DMS 273 (cell line): ENCODE results near the gene LYSMD1.
A peak's percentile ranks its signal among the peaks of the same experiment; 100 is the strongest.
"Not testable (repeated sequence)": the region's sequence is repeated elsewhere in the genome, so short reads cannot be mapped to it uniquely, and the experiment has no call there.

Experiments
- DNase-seq: peaks from one replicate; lab custom pipeline; 2025; ENCODE audit not compliant: unreplicated experiment; lab: John Stamatoyannopoulos, UW

Gene LYSMD1, protein sequence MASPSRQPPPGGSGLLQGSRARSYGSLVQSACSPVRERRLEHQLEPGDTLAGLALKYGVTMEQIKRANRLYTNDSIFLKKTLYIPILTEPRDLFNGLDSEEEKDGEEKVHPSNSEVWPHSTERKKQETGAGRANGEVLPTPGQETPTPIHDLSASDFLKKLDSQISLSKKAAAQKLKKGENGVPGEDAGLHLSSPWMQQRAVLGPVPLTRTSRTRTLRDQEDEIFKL

GRCh38 chr1:151165738-151166504, at the start of gene LYSMD1, which contains the start of gene SCNM1:
LYSMD1 (minus strand) TSS chr1:151165902; CDS start chr1:151165258, 644 bp downstream.
SCNM1 (plus strand) TSS chr1:151166144; CDS start chr1:151166153, 9 bp downstream.
- peak; percentile 100 for DNase-seq

- DNase-seq = no peak
These were observed 47.9 kb upstream of the LYSMD1 start for GRCh38 chr1:151213560-151213959.

- DNase-seq = no peak
These were observed 46.4 kb upstream of the LYSMD1 start for GRCh38 chr1:151211972-151212705.

DNA sequence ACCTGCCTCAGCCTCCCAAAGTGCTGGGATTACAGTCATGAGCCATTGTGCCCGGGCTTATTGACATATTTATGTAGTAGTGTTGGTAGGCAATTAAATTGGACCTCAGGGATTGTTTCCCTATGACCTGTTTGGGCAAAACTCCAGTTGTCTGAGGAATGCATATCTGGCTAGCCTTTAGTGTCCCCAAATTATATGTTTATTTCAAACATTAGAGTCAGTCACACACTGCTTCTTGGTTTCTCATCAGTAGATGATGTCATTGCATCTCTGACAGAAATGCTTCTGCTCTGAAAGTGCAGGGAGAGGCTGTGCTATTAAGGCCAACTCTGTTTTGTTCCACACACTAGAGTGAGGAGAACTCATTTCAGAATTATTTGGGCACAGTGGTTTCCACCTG, 45.1 kb upstream of the LYSMD1 start:
- DNase-seq = no peak

- not testable (repeated sequence) for DNase-seq
These were observed 39.8 kb upstream of the LYSMD1 start for GRCh38 chr1:151205381-151205965.

DNA sequence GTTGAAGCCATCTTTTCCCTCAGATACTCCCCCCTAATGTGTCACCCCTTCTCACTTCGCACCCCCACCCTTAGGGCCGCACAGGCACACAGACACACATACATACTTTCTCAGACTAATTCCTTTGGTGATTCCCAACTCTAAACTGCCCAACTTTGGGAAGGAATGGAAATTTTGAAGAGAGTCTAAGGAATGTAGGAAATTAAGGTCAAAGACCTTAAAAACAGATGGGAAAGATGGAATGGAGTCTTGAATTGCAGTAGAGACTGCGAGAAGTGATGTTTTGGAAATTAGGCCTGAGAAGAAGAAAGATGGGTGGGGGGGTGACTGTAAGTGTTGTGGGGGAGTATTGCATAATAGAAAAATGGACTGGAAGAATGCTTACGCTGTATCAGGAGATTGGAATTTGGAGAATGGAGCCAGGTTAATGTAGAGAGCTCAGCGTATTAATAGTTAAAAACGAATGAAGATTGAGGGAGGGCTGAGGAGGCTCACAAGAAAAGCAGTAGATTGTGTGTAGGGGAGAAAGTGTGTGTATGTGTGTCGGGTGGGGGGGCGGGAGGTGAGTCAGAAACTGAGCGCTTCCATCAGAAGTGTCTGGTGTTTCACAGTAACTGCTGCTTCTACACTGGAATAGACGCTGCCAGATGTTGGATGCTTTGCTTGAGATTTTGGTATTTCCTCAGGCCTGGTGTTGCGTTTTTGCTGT, 34.3 kb upstream of the LYSMD1 start:
- DNase-seq = peak; percentile 99

GRCh38 chr1:151198254-151199127, 32.8 kb upstream of the LYSMD1 start, which contains the start of gene PIP5K1A:
PIP5K1A (plus strand) TSS chr1:151198552; CDS start chr1:151198997, 445 bp downstream.
- peak; percentile 100 for DNase-seq

- peak; percentile 100 for DNase-seq
These were observed 32.2 kb upstream of the LYSMD1 start for GRCh38 chr1:151197863-151198253.

DNA sequence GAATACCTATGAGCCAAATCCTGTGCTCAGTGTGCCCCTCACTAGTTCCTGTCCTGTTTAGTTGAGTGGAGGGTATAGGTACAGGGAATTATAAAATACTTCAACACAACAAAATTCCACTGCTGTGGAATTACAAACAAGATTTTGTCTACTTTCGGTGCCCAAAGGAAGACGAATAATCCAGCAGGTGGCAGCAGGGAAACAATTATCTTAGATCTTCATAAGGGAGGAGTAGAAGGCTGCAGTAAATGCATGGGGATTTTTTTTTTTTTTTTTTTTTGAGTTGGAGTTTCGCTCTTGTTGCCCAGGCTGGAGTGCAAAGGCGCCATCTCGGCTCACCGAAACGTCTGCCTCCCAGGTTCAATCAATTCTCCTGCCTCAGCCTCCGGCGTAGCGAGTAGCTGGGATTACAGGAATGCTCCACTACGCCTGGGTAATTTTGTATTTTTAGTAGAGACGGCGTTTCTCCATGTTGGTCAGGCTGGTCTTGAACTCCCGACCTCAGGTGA, 30.6 kb upstream of the LYSMD1 start:
- DNase-seq = peak; percentile 100

DNA sequence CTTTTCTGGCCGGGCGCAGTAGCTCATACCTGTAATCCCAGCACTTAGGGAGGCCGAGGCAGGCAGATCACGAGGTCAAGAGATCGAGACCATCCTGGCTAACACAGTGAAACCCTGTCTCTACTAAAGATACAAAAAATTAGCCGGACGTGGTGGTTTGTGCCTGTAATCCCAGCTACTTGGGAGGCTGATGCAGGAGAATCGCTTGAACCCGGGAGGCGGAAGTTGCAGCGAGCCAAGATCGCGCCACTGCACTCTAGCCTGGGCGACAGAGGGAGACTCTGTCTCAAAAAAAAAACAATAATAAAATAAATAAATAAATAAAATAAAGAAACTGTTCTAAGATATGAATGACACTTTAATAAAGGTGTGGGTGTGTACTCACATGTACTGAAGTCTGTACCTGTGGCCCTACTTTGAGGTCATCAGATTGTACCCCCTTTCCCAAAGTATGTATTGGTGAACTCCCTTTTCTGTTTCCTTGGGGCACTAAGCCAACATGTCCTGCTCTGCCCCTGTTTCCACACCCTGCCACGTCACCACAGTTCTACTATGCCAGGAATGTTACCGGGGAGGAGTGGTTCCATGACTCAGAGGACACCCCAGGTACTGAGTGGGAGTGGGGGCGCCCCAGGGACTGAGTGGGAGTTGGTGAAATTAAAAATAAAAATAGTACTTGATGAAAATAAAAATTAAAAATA, 29.3 kb upstream of the LYSMD1 start:
- peak; percentile 95 for DNase-seq

DNA sequence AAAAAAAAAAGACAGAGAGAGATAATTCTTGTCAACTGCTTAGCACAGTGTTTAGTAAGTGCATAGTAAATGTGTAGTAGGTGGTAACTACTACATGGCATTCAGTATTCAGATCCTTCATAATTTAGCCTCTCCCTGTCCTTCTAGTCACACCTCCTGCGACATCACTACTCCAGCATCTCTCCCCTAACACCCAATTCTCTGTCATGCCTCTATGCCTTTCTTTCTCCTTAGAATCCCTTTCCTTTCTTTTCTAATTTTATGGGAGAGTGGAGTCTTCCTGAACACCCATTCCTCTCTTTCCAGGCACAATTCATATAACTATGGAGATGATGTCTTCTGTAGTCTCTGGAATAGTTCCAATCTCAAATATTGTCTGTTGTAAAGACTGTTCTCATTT, 28.2 kb upstream of the LYSMD1 start:
- DNase-seq = peak; percentile 88

- no peak for DNase-seq
These were observed 27.6 kb upstream of the LYSMD1 start for GRCh38 chr1:151193304-151193703.

DNA sequence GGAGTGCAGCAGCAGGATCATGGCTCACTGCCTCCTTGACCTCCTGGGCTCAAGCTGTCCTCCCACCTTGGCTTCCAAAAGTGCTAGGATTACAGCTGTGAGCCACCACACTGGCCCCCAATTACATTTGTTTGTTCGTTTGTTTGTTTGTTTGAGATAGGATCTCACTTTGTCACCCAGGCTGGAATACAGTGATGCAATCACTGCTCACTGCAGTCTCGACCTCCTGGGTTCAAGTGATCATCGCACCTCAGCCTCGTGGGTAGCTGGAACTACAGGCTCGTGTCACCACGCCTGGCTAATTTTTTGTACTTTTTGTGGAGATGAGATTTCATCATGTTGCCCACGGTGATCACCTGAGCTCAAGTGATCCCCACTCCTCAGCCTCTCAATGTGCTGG, 26.3 kb upstream of the LYSMD1 start:
- DNase-seq = no peak

GRCh38 chr1:151189637-151190445, 24.1 kb upstream of the LYSMD1 start, which contains the start of gene VPS72:
VPS72 (minus strand) TSS chr1:151190197; CDS start chr1:151190121, 76 bp downstream.
- peak; percentile 100 for DNase-seq

- DNase-seq = not testable (repeated sequence)
These were observed 23.0 kb upstream of the LYSMD1 start for GRCh38 chr1:151188667-151189066.

DNA sequence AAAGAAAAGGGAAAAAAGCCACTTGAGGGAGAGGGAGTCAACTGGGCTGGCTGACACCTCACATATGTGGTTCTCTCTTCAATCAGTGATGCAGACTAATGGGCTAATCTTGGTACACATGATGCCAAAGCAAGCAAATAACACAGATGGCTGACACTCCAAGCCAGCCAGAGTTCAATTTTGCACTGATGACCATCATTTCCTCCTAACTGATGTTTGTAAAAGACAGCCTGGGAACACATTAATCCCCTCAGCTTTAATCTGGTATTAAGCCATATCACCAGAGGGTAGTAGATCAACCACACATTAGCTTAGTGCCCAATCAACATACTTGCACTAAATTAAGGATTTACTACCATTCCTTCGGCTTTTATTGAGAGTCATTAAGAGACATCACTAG, 21.5 kb upstream of the LYSMD1 start:
- peak; percentile 95 for DNase-seq

DNA sequence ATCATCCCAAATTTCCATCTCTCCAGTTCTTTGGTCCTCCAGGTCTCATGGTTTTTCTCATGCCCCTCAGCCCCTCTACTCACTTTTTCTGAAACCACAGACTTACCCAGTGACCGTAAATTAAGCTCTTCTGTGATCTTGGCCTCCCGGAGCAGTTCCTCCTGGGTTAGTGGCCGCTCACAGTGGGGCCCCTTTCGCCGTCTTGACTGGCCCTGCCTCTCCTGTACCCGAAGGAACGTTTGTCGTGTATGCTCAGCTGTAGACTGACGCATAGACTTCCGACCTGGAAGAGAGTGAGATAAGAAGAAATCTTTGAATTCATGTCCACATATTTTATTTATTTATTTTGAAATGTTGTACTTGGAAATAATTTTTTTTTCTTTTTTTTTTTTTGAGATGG, 18.5 kb upstream of the LYSMD1 start:
- DNase-seq = no peak

GRCh38 chr1:151176514-151177045, 10.9 kb upstream of the LYSMD1 start:
- no peak for DNase-seq
